HG02678 (cell line): ENCODE measurements around the gene CLSTN1.
A peak's percentile ranks its signal among the peaks of the same experiment; 100 is the strongest.

Source experiments
- ATAC-seq: cut with Tn5 transposase; IDR thresholded peaks from one replicate; pipeline ENCODE4 v1.9.1; 2021; ENCODE audit warnings: mild to moderate bottlenecking, moderate library complexity; ENCODE audit not compliant: unreplicated experiment

CLSTN1 gene

GRCh38 chr1:9688599-9688998, 135.2 kb downstream of the CLSTN1 start:
- ATAC-seq, result no peak

GRCh38 chr1:9687874-9688582, 135.7 kb downstream of the CLSTN1 start:
- ATAC-seq, result no peak

- ATAC-seq, result peak; percentile 45
These were observed 136.5 kb downstream of the CLSTN1 start for GRCh38 chr1:9687120-9687873.

- ATAC-seq, result no peak
These were observed 139.0 kb downstream of the CLSTN1 start for GRCh38 chr1:9684801-9685200.

GRCh38 chr1:9680828-9681227, 142.9 kb downstream of the CLSTN1 start:
- peak; percentile 55 for ATAC-seq

GRCh38 chr1:9680091-9680490, 143.7 kb downstream of the CLSTN1 start:
- ATAC-seq, result no peak
